Fibroblast of peridontal ligament (primary cell): ENCODE results near the gene AVPR2.
A peak's percentile ranks its signal among the peaks of the same experiment; 100 is the strongest.

Experiments
- DNase-seq: peaks from one replicate; pipeline ENCODE4 v3.0.0-alpha.2; 2010; ENCODE audit errors: extremely low read depth

AVPR2 gene

GRCh38 chrX:153885968-153886903 is 18.2 kb upstream of the AVPR2 start, which contains the start of gene L1CAM:
TSS of gene L1CAM (minus strand) at chrX:153886173. CDS start at chrX:153875836, 10,337 bp downstream.
- DNase-seq, result no peak

- DNase-seq, result no peak
Observed at GRCh38 chrX:153886915-153887314, 17.6 kb upstream of the AVPR2 start.

GRCh38 chrX:153887385-153887784 is 17.1 kb upstream of the AVPR2 start:
- no peak for DNase-seq

- DNase-seq, result no peak
Observed at GRCh38 chrX:153888344-153888743, 16.1 kb upstream of the AVPR2 start.

GRCh38 chrX:153889123-153889522 is 15.3 kb upstream of the AVPR2 start:
- DNase-seq, result no peak

- no peak for DNase-seq
Observed at GRCh38 chrX:153897899-153898298, 6.6 kb upstream of the AVPR2 start.

GRCh38 chrX:153900831-153901752 is 3.4 kb upstream of the AVPR2 start:
- peak; percentile 75 for DNase-seq

GRCh38 chrX:153901753-153902140 is 2.7 kb upstream of the AVPR2 start:
- no peak for DNase-seq

- DNase-seq, result no peak
Observed at GRCh38 chrX:153902385-153902784, 2.1 kb upstream of the AVPR2 start.

- DNase-seq, result no peak
Observed at GRCh38 chrX:153903238-153903980, 1.1 kb upstream of the AVPR2 start.

GRCh38 chrX:153905481-153906095 is 1.1 kb downstream of the AVPR2 start:
- no peak for DNase-seq

- DNase-seq, result no peak
Observed at GRCh38 chrX:153906126-153906917, 1.8 kb downstream of the AVPR2 start.

GRCh38 chrX:153907456-153907855 is 3.0 kb downstream of the AVPR2 start:
- no peak for DNase-seq

GRCh38 chrX:153908219-153908860 is 3.9 kb downstream of the AVPR2 start:
- no peak for DNase-seq

GRCh38 chrX:153909024-153909979 is 4.8 kb downstream of the AVPR2 start:
- no peak for DNase-seq

- DNase-seq, result no peak
Observed at GRCh38 chrX:153909980-153910360, 5.5 kb downstream of the AVPR2 start.

- DNase-seq, result no peak
Observed at GRCh38 chrX:153910446-153910845, 6.0 kb downstream of the AVPR2 start.

- no peak for DNase-seq
Observed at GRCh38 chrX:153911798-153912197, 7.3 kb downstream of the AVPR2 start.

GRCh38 chrX:153913211-153913610 is 8.7 kb downstream of the AVPR2 start:
- no peak for DNase-seq
